ENCODE measurements around the gene EXOSC5. TPM values are rescaled to one million over a fixed set of nuclear protein-coding genes. Genes with fewer than 3 reads are reported as not detected.

Gene EXOSC5
- total and polyA plus RNA-seq, 9 of the 15 experiments (the other 6 are each of a cell fraction or from before 2014, with no cell fraction given), result 10.9 to 75.5 (median 37.8) TPM

- TF ChIP-seq FOXJ3 (CRISPR knock-in tag; IDR thresholded peaks at IDR 0.05) (no peak), JUN (IDR thresholded peaks at IDR 0.05; ENCODE audit: borderline replicate concordance, low read depth, low read length) (no peak), JUN (CRISPR knock-in tag; IDR thresholded peaks at IDR 0.05; ENCODE audit: borderline replicate concordance) (no peak), STAT6 (CRISPR knock-in tag; IDR thresholded peaks at IDR 0.05) (no peak), PRPF4 (IDR thresholded peaks at IDR 0.05; ENCODE audit: insufficient read depth, low read depth, low read length, poor library complexity, severe bottlenecking) (no peak), POLR3A (IDR thresholded peaks at IDR 0.05; ENCODE audit: borderline replicate concordance, extremely low read depth, insufficient read depth, insufficient read length) (no peak), FOXJ2 (tag; IDR thresholded peaks at IDR 0.05) (no peak), ZNF561 (CRISPR knock-in tag; conservative IDR thresholded peaks at IDR 0.05) (no peak), NRF1 (conservative IDR thresholded peaks at IDR 0.05 in 1 of 2, IDR thresholded peaks at IDR 0.05 in 1 of 2) (0 out of 4 replicates have a peak, but pooled peaks of 1 of the 2 experiments have one; percentile 45), SIN3A (IDR thresholded peaks at IDR 0.05; ENCODE audit: borderline replicate concordance in 2 of 2, control insufficient read depth in 1 of 2, low read depth in 2 of 2, low read length in 2 of 2) (peak; percentile 41 to 47; a peak in 2 of 4 replicates), NFE2L1 (tag; IDR thresholded peaks at IDR 0.05; ENCODE audit: borderline replicate concordance, low read depth) (no peak), BACH1 (tag; IDR thresholded peaks at IDR 0.05) (no peak), SNIP1 (IDR thresholded peaks at IDR 0.05; ENCODE audit: low read depth) (no peak), ETV5 (CRISPR knock-in tag; IDR thresholded peaks at IDR 0.05; ENCODE audit: low read depth) (no peak), RBM14 (IDR thresholded peaks at IDR 0.05; ENCODE audit: borderline replicate concordance, insufficient read depth, low read depth, low read length) (no peak), HDAC8 (tag; IDR thresholded peaks at IDR 0.05) (no peak), SRSF1 (IDR thresholded peaks at IDR 0.05; ENCODE audit: low read depth, low read length) (no peak), ELF1 (tag; IDR thresholded peaks at IDR 0.05) (no peak), ZNF75A (CRISPR knock-in tag; IDR thresholded peaks at IDR 0.05) (no peak)
- TF ChIP-seq, protein P1, sequence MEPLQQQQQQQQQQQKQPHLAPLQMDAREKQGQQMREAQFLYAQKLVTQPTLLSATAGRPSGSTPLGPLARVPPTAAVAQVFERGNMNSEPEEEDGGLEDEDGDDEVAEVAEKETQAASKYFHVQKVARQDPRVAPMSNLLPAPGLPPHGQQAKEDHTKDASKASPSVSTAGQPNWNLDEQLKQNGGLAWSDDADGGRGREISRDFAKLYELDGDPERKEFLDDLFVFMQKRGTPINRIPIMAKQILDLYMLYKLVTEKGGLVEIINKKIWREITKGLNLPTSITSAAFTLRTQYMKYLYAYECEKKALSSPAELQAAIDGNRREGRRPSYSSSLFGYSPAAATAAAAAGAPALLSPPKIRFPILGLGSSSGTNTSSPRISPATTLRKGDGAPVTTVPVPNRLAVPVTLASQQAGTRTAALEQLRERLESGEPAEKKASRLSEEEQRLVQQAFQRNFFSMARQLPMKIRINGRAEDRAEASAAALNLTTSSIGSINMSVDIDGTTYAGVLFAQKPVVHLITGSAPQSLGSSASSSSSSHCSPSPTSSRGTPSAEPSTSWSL (CRISPR knock-in tag; IDR thresholded peaks at IDR 0.05; ENCODE audit: borderline replicate concordance), result no peak
- TF ChIP-seq, protein P2, sequence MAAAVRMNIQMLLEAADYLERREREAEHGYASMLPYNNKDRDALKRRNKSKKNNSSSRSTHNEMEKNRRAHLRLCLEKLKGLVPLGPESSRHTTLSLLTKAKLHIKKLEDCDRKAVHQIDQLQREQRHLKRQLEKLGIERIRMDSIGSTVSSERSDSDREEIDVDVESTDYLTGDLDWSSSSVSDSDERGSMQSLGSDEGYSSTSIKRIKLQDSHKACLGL (CRISPR knock-in tag; IDR thresholded peaks at IDR 0.05; ENCODE audit: borderline replicate concordance, poor library complexity, severe bottlenecking), result no peak
- TF ChIP-seq, protein P3, sequence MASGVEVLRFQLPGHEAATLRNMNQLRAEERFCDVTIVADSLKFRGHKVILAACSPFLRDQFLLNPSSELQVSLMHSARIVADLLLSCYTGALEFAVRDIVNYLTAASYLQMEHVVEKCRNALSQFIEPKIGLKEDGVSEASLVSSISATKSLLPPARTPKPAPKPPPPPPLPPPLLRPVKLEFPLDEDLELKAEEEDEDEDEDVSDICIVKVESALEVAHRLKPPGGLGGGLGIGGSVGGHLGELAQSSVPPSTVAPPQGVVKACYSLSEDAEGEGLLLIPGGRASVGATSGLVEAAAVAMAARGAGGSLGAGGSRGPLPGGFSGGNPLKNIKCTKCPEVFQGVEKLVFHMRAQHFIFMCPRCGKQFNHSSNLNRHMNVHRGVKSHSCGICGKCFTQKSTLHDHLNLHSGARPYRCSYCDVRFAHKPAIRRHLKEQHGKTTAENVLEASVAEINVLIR (CRISPR knock-in tag; IDR thresholded peaks at IDR 0.05), result no peak
These were observed 46.3 kb downstream of the EXOSC5 start (continued) for GRCh38 chr19:41350735-41351338.
